ENCODE data around the gene LRRC1.

The LRRC1 gene

DNA sequence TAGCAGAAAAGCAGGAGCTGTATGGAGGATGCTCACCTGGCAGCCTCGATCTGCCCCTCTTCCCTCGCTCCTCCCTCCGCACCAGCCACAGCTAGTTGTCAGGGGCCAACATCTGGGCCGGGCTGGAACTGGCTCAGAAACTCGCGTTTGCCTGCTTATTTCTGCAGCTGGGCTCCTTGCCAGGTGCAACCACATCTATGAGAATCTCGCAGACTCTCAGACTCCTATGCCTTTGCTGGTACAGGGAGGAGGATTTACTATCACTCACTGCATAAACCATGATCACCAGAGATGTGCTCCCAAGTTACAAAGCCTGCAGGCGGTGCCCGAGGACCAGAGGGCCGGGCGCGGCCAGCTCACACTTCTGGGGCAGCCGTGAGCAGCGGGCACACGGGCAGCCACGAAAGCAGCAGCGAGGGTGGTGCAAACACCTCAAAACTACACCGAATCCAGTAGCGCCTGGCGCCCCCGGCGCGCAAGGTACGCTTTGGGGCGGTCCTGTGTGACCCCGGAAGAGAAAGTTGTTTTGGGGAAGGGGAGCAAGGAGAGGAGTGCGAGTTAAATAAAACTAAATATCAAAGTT, 577 bp upstream of the LRRC1 start (continued):
- TF ChIP-seq, protein P1, sequence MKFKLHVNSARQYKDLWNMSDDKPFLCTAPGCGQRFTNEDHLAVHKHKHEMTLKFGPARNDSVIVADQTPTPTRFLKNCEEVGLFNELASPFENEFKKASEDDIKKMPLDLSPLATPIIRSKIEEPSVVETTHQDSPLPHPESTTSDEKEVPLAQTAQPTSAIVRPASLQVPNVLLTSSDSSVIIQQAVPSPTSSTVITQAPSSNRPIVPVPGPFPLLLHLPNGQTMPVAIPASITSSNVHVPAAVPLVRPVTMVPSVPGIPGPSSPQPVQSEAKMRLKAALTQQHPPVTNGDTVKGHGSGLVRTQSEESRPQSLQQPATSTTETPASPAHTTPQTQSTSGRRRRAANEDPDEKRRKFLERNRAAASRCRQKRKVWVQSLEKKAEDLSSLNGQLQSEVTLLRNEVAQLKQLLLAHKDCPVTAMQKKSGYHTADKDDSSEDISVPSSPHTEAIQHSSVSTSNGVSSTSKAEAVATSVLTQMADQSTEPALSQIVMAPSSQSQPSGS (tag by site-specific recombination; IDR thresholded peaks at IDR 0.05; ENCODE audit: low read depth) = no peak
- TF ChIP-seq, protein P2, sequence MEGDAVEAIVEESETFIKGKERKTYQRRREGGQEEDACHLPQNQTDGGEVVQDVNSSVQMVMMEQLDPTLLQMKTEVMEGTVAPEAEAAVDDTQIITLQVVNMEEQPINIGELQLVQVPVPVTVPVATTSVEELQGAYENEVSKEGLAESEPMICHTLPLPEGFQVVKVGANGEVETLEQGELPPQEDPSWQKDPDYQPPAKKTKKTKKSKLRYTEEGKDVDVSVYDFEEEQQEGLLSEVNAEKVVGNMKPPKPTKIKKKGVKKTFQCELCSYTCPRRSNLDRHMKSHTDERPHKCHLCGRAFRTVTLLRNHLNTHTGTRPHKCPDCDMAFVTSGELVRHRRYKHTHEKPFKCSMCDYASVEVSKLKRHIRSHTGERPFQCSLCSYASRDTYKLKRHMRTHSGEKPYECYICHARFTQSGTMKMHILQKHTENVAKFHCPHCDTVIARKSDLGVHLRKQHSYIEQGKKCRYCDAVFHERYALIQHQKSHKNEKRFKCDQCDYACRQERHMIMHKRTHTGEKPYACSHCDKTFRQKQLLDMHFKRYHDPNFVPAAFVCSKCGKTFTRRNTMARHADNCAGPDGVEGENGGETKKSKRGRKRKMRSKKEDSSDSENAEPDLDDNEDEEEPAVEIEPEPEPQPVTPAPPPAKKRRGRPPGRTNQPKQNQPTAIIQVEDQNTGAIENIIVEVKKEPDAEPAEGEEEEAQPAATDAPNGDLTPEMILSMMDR (tag by site-specific recombination; IDR thresholded peaks at IDR 0.05) = peak; percentile 79
- TF ChIP-seq PRDM1 (tag by site-specific recombination; IDR thresholded peaks at IDR 0.05) (peak; percentile 62; the same call in 1 of the 2 replicates), ZBTB1 (tag by site-specific recombination; IDR thresholded peaks at IDR 0.05) (no peak), ZNF48 (tag by site-specific recombination; IDR thresholded peaks at IDR 0.05) (no peak), ZNF121 (tag by site-specific recombination; IDR thresholded peaks at IDR 0.05) (no peak), GLI2 (tag by site-specific recombination; IDR thresholded peaks at IDR 0.05; ENCODE audit: borderline replicate concordance, low read depth) (no peak), ZNF510 (tag by site-specific recombination; IDR thresholded peaks at IDR 0.05; ENCODE audit: insufficient replicate concordance) (no peak), ZNF423 (tag by site-specific recombination; IDR thresholded peaks at IDR 0.05) (no peak), ZNF585B (tag by site-specific recombination; IDR thresholded peaks at IDR 0.05) (no peak), BCL11A (tag by site-specific recombination; IDR thresholded peaks at IDR 0.05; ENCODE audit: low read depth) (no peak), ZNF311 (tag by site-specific recombination; IDR thresholded peaks at IDR 0.05; ENCODE audit: borderline replicate concordance) (no peak), ZEB2 (tag by site-specific recombination; IDR thresholded peaks at IDR 0.05) (peak; percentile 69; the same call in 1 of the 2 replicates), KLF7 (tag by site-specific recombination; IDR thresholded peaks at IDR 0.05; ENCODE audit: borderline replicate concordance) (no peak), SP2 (tag by site-specific recombination; IDR thresholded peaks at IDR 0.05) (no peak), ZNF664 (tag by site-specific recombination; IDR thresholded peaks at IDR 0.05) (no peak), MYNN (tag by site-specific recombination; IDR thresholded peaks at IDR 0.05; ENCODE audit: borderline replicate concordance) (no peak), ZNF654 (tag by site-specific recombination; IDR thresholded peaks at IDR 0.05; ENCODE audit: low read depth) (0 out of 2 replicates have a peak, but pooled peaks have one; percentile 9), ZNF133 (tag by site-specific recombination; IDR thresholded peaks at IDR 0.05) (no peak), ZNF530 (tag by site-specific recombination; IDR thresholded peaks at IDR 0.05; ENCODE audit: low read depth) (no peak), ZFHX2 (tag by site-specific recombination; conservative IDR thresholded peaks at IDR 0.05) (no peak), KLF8 (tag by site-specific recombination; IDR thresholded peaks at IDR 0.05) (no peak), ZBTB17 (tag by site-specific recombination; IDR thresholded peaks at IDR 0.05) (peak; percentile 56; the same call in 1 of the 2 replicates), TCF7L2 (IDR thresholded peaks at IDR 0.05; ENCODE audit: borderline replicate concordance, low read depth, low read length) (no peak), GLI4 (tag by site-specific recombination; IDR thresholded peaks at IDR 0.05) (no peak), OVOL3 (tag by site-specific recombination; IDR thresholded peaks at IDR 0.05) (no peak), ZNF37A (tag by site-specific recombination; IDR thresholded peaks at IDR 0.05) (no peak), YY1 (tag by site-specific recombination; IDR thresholded peaks at IDR 0.05) (no peak), ZNF596 (tag by site-specific recombination; IDR thresholded peaks at IDR 0.05) (no peak)
- TF ChIP-seq, protein P3, sequence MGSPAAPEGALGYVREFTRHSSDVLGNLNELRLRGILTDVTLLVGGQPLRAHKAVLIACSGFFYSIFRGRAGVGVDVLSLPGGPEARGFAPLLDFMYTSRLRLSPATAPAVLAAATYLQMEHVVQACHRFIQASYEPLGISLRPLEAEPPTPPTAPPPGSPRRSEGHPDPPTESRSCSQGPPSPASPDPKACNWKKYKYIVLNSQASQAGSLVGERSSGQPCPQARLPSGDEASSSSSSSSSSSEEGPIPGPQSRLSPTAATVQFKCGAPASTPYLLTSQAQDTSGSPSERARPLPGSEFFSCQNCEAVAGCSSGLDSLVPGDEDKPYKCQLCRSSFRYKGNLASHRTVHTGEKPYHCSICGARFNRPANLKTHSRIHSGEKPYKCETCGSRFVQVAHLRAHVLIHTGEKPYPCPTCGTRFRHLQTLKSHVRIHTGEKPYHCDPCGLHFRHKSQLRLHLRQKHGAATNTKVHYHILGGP (tag by site-specific recombination; IDR thresholded peaks at IDR 0.05) = no peak
- TF ChIP-seq, protein P4, sequence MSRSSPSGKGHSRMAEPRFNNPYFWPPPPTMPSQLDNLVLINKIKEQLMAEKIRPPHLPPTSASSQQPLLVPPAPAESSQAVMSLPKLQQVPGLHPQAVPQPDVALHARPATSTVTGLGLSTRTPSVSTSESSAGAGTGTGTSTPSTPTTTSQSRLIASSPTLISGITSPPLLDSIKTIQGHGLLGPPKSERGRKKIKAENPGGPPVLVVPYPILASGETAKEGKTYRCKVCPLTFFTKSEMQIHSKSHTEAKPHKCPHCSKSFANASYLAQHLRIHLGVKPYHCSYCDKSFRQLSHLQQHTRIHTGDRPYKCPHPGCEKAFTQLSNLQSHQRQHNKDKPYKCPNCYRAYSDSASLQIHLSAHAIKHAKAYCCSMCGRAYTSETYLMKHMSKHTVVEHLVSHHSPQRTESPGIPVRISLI (tag by site-specific recombination; IDR thresholded peaks at IDR 0.05) = no peak
- TF ChIP-seq, protein P5, sequence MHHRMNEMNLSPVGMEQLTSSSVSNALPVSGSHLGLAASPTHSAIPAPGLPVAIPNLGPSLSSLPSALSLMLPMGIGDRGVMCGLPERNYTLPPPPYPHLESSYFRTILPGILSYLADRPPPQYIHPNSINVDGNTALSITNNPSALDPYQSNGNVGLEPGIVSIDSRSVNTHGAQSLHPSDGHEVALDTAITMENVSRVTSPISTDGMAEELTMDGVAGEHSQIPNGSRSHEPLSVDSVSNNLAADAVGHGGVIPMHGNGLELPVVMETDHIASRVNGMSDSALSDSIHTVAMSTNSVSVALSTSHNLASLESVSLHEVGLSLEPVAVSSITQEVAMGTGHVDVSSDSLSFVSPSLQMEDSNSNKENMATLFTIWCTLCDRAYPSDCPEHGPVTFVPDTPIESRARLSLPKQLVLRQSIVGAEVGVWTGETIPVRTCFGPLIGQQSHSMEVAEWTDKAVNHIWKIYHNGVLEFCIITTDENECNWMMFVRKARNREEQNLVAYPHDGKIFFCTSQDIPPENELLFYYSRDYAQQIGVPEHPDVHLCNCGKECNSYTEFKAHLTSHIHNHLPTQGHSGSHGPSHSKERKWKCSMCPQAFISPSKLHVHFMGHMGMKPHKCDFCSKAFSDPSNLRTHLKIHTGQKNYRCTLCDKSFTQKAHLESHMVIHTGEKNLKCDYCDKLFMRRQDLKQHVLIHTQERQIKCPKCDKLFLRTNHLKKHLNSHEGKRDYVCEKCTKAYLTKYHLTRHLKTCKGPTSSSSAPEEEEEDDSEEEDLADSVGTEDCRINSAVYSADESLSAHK (tag by site-specific recombination; IDR thresholded peaks at IDR 0.05) = no peak
- TF ChIP-seq, protein P6, sequence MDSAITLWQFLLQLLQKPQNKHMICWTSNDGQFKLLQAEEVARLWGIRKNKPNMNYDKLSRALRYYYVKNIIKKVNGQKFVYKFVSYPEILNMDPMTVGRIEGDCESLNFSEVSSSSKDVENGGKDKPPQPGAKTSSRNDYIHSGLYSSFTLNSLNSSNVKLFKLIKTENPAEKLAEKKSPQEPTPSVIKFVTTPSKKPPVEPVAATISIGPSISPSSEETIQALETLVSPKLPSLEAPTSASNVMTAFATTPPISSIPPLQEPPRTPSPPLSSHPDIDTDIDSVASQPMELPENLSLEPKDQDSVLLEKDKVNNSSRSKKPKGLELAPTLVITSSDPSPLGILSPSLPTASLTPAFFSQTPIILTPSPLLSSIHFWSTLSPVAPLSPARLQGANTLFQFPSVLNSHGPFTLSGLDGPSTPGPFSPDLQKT (IDR thresholded peaks at IDR 0.05; ENCODE audit: borderline replicate concordance, low read depth, low read length) = no peak

Measured in HEK293 (cell line).